GM19467 (cell line): Measurements from ENCODE around the gene EGFR.

Experiments
- ATAC-seq: cut with Tn5 transposase; IDR thresholded peaks from one replicate; pipeline ENCODE4 v1.9.1; 2021; ENCODE audit warnings: mild to moderate bottlenecking, moderate library complexity; ENCODE audit not compliant: unreplicated experiment

EGFR gene

DNA sequence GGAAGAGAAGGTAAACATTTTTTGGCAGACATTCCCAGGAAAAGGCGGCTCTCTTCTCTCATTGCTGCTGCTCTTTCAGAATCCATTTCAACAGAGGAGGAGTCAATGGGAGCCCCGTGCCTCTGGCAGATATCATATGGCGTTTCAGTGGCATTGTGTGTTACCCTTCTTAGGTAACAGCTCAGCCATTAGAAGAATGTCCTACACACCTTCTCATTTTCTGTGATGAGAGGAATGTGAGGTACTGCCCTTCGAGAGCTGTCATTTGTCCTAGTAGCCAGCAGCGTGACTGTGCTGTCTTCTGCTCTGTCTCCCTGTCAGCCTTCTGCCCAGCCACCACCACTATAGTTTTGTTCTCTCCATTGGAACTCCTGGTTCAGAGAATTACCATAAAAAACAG, 102.4 kb downstream of the EGFR start:
- no peak for ATAC-seq

DNA sequence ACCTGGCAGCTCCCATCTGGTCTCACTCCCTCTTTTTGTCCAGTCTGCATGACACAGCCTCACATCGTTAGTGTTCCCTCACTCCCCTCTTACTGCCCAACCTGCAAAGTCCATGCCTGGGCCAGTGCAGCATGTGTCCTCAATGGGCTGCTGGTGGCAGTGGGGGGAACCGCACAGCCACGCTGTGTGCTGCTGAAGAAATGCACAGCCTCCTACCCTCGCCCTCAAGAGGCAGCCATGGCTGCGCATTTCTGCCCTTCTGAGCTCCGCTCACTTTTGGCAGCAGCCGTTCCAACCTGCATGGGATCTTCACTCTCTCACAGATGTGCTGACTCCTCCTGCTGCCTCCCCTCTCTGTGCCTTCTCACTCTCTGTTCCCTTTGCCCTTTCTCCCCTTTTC, 103.4 kb downstream of the EGFR start:
- no peak for ATAC-seq

DNA sequence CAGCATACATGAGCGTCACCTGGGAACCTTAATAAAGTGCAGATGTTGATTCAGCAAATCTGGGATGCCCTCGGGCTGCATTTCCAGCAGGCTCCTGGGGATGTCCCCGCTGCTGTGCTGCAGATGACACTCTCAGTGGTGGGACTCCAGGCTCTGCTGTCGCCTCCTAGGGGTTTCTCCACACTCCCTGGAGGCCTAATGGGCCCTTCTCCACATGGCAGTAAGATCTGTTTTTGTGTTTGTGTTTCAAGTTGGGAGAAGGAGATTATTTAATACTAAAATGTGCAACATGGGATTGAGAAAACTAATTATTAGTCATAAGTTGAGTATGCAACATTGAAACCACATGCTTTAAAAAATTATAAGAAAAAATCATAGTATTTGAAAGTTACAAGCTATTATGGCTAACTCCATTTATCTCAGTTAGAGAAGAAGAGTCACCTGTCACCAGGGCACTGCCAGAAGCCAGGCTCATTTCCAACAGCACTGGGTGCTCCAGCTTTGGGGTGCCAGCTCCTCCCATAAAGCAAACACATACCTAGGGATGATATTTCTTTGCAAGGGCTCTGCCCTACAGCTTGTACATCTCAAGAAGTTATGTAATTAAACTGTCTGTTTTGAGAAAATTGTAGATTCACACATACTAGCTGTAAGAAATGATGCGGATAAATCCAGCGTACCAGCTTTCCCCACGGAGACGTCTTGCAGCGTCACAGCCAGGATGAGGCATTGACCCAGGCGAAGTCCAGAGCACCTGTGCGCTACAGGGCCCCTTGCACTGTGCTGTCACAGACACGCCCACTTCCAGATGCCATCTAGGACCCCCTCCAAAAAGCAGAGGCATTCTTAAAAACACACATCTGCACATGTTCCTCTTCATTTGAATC, 106.4 kb downstream of the EGFR start:
- ATAC-seq = no peak

DNA sequence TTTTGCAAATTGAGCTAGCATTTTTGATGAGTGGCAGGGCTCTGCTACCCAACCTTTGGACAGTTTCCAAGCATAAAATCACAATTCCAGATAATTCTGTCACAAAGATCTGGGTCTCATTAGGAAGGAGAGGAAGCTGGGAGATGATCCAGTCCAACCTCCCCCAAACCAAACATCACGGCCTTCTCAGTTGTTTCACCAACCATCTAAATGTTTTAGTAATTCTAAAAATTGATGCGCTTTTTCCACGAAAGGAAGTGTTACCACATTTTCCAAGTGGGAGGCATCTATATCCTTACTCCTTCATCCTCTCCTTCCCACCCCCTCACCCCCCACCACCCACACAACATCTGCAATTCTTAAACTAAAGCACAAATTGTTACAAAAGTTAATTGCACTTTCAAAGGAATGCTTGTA, 108.3 kb downstream of the EGFR start:
- ATAC-seq = no peak

DNA sequence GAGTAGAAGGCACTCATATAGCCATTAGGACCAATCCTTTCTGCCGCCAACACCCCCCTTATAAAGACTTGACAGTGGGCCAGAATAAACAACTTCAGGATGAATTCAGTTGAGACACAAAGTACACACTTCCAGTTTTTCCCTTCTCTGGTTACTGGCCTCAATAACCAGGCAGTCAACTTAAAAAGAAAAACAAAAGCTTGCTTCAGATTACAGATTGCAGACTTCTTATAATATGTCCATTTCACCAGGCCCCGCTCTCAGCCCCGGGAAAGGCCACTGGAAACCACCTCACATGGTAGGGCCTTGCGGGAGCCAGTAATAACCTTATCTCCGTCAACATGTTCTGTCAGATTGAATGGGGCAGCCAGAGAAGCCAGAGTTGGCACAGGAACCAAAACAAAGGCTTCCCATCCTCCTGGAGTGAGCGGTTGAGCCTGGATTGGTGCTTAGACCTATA, 108.8 kb downstream of the EGFR start:
- no peak for ATAC-seq

DNA sequence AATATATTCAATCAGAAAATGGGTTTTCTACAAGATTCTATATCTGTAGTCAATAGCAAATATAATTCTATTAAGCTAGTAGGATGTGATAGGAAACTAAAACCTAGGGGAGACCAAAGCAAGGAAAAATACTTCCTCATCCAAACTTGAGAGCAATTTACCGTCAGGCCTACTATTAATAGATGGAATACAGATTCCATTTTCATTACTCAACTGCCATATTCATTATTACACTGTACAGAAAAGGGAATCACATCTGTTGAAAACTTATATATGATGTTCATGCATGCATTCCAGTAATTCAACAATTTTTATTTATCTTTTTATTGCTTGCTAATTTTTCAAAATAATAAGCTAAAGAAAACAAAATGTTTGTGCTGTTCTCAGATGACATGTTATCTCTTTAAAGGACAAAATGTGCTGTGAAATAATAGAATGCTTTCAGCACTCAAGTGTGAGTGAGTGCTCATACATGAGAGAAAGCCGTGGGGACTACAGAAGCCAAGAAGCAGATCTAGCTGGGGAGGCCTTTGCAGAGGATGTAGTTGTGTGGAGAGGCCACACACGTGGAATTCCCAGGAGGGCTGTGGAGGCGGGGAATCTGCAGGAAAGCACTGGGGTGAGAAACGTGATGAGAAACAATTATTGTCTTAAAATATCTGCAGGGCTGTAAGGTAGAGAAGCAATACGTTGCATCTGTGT, 110.0 kb downstream of the EGFR start:
- no peak for ATAC-seq

GRCh38 chr7:55129541-55130394, 111.0 kb downstream of the EGFR start:
- no peak for ATAC-seq

DNA sequence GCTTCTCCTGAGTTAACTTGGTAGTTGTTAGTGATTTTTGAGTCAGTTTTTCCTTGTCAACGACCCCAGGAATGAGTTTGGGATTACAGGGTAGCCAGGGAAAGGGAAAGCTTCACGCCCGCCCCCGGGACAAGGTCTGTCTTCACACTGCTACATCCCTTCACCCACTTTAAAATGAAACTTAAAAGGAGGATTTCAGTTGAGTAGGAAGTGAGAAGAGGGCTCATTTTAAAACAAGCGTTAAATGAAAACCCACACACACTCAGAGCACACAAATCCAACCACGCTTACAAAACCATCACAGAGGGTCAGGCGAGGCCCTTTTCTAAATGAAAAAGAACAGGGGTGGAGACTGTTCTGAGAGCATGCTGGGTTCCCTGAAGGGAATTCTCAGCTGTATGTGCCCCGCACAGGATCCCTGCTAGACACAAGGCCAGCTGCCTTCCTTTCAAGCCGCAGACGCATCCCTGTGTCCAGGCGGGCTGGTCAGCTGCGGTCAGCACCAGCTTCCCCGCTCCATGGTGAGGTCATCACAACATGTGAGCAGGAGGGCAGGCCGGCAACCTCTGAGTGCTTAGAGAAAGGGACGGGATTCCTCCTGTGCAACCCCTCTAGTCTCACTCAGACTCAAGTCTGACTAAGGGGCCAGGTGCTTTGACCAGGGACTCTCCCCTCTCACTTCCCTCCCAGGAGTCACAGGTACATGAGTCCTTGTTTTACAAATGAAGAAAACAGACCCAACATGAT, 111.8 kb downstream of the EGFR start:
- no peak for ATAC-seq

DNA sequence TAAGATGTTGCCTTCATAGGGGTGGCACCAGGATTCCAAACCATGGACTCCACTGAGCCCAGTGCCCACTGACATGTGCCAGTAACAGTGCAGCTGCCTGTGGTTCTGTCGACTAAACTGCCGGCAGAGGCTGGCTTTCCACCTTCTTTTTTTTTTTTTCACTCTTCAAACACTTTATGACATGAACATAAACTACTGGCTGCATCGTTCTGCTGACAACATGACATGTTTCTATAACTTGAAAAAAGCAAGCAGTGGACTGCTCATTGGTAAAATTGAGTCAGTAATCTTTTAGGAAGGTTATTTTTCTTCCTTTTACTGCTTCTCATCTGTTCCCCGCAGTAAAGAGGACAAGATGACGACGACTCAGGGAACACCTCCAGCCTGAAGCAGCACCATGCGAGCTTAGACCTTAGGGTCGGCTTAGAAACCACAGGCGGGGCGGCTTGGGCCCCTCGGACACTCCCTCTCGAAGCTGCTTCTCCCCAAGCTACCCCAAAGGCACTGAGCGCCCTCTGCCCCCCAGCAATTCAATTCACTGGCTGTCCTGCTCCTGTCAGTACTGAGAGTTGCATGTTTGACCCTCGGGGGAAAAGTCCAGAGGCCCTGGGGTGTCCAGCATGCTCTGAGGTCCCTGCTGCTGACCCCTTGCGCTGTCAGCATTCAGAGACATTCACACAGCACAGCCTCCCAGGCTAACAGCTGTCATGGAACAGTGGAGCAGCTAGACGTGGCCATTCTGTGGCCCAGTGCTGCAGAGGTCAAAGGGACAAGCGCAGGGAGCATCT, 112.5 kb downstream of the EGFR start:
- ATAC-seq = no peak

DNA sequence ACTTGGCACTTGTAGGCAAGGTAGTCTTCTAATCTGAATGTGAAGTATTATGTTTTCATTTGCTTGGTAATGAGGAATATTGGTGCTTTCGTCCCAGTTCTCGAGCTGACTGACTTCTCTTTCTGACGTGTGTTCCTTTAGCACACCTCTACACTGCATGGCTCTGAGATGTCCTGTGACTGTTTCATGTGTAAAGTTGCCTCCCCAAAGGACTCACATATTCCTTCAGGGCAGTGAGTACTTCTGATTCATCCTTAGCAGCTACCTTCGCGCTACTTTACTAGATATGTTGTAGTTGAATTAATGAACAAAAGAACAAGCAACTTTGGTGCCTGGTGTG, 113.7 kb downstream of the EGFR start:
- no peak for ATAC-seq

- ATAC-seq = no peak
Measured at GRCh38 chr7:55132890-55133551, 114.2 kb downstream of the EGFR start.

DNA sequence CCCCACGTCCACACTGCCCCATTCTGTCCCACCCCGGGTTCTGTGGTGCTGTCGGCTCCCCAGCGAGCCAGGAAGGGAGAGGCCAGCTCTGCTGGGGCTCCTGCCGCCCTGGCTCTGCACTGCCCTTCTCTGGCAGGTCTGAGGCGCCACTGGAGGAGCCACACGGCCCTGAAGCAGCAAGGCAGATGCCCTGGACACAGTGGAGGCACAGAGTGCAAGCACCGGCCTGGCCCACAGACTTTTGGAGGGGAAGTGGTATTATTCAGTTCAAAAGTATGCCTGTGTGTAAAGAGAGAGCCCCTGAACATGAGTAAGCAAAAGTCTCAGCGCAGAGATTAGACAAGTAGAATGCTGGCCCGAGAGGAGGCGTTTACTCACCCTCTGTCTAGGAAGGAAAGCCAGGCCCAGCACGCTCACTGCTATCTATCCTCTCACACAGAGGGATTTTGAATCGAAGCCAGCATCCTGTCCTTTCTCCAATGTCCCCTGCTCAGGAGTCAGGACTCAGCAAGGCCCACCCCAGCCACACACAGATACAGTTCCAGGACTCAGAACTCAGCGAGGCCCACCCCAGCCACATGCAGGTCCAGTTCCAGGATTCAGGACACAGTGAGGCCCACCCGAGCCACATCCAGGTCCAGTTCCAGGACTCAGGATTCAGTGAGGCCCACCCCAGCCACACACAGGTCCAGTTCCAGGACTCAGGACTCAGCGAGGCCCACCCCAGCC, 115.0 kb downstream of the EGFR start:
- ATAC-seq = no peak

- ATAC-seq = no peak
Measured at GRCh38 chr7:55134359-55134725, 115.5 kb downstream of the EGFR start.

GRCh38 chr7:55134786-55135185, 116.0 kb downstream of the EGFR start:
- no peak for ATAC-seq

DNA sequence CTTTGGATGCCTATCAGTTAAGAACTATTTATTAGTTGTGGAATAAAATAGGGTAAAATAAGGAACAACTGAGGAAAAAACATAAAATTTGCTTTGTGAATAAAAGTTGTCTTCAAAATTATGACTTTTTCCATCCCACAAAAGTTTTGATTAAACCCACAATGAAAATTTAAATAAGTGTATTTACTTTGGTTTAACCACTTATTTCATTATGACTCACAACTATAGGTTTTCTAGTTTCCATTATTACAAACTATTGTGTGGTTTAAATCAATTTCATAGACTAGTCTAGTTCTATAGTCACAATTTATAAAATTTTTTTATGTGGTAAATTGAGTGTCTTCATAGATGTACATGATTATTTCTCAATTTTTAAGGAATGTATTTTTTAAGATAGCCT, 116.6 kb downstream of the EGFR start:
- ATAC-seq = no peak

DNA sequence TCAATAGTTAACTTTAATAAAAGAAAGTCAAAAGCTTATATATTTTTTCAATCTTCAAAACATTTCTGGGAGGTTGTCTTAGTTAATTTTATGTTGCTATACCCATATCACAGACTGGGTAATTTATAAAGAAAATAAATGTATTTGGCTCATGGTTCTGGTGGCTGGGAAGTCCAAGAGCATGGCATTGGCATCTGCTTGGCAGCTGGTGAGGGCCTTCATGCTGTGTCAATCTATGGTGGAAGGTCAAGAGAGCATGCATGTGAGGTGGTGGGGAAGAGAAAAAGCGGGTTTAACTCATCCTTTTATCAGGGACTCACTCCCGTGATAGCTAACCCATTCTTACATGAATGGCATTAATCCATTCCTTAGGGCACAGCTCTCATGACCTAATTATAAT, 119.8 kb downstream of the EGFR start:
- ATAC-seq = no peak

DNA sequence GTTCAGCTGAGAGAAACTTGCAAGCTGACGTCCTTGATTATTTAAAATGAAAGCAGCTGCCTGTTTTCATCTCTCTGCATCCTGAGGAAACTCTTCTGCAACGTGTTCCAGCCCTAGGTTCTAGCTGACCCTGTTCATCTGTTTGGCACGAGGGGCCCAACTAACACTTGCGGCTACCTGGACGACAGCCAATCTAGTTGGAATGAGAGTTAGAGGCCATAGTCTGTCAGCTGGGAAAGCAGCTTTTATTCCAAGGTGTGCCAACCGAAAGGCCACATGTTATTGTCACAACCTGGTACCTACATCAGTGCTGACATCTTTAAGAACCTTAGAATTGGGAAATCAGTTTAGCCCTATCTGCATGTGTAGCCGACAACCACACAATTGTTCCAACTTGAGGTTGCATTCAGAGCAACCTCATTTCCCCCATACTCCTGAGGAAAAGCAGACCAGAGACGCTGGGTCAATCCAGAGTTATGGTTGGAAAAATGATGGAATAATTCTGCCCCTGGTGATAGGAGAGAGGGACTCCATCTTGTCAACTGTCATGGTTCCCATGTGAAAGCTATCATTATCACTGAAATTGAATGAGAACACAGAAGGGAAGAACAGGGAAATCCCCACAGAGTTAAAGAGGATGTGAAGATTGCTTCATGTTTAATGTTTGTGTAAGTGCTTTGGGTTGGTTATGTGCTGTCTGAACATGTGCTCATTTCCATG, 121.6 kb downstream of the EGFR start:
- peak; percentile 83 for ATAC-seq

DNA sequence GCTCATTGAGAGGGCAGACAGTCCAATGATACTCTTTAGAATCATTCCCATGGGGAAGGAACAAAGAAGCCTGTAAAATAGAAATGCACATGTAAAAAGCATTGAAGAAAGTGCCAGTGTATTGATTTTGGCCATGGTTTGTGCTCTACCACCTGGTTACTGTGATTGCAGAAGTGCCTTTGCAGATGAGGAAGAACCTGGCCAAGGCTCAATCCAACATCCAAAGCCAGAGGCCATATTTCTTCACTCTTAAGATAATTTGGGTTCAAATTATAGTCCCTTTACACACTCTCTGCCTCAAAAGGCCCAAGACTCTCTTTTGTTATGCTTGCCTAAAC, 122.1 kb downstream of the EGFR start:
- ATAC-seq = no peak
